DOHH2 (cell line): ENCODE results near the gene MS4A6A.
"Not testable (repeated sequence)": the region's sequence is repeated elsewhere in the genome, so short reads cannot be mapped to it uniquely, and the experiment has no call there.

Experiments used
- H3F3A ChIP-seq: fragments of 200-600 bp; sonication (generic), shearing (Covaris generic); 2 replicates; pipeline ENCODE4 v1.6.0; 2016; ENCODE audit warnings: antibody characterized with exemption, mild to moderate bottlenecking; ENCODE audit not compliant: control insufficient read depth, insufficient read depth
- H3K27ac ChIP-seq: fragments of 200-600 bp; sonication (generic); 2 replicates; pipeline ENCODE4 v1.5.1; 2014; ENCODE audit warnings: low read depth, mild to moderate bottlenecking, low read length, moderate library complexity
- H3K27me3 ChIP-seq: fragments of 200-600 bp; sonication (generic); 2 replicates; pipeline ENCODE4 v1.6.1; 2014; ENCODE audit warnings: mild to moderate bottlenecking, low read length, mixed read lengths; ENCODE audit not compliant: control insufficient read depth
- H3K36me3 ChIP-seq: fragments of 200-600 bp; sonication (generic); 2 replicates; pipeline ENCODE4 v1.6.1; 2014; ENCODE audit warnings: mild to moderate bottlenecking, low read length, moderate library complexity, mixed read lengths; ENCODE audit not compliant: control insufficient read depth
- H3K4me1 ChIP-seq: fragments of 200-600 bp; sonication (generic); 2 replicates; pipeline ENCODE4 v1.6.1; 2014; ENCODE audit warnings: mild to moderate bottlenecking, low read length, mixed read lengths; ENCODE audit not compliant: control insufficient read depth
- H3K4me2 ChIP-seq: fragments of 200-600 bp; sonication (generic); 2 replicates; pipeline ENCODE4 v1.6.0; 2014; ENCODE audit warnings: mild to moderate bottlenecking, low read length, moderate library complexity
- H3K4me3 ChIP-seq: fragments of 200-600 bp; sonication (generic); 2 replicates; pipeline ENCODE4 v1.5.1; 2014; ENCODE audit warnings: mild to moderate bottlenecking, low read length, mixed read lengths
- H3K79me2 ChIP-seq: fragments of 200-600 bp; sonication (generic); 2 replicates; pipeline ENCODE4 v1.6.1; 2014; ENCODE audit warnings: mild to moderate bottlenecking, low read length, mixed read lengths; ENCODE audit not compliant: control insufficient read depth
- H3K9me2 ChIP-seq: fragments of 200-600 bp; sonication (generic); replicated peaks from 2 replicates; pipeline ENCODE4 v1.6.1; 2014; ENCODE audit warnings: mild to moderate bottlenecking, low read length, mixed read lengths; ENCODE audit not compliant: control insufficient read depth
- H3K9me3 ChIP-seq: fragments of 200-600 bp; sonication (generic); 2 replicates; pipeline ENCODE4 v1.6.1; 2014; ENCODE audit warnings: antibody characterized with exemption, low read length, mixed read lengths; ENCODE audit not compliant: control insufficient read depth, insufficient read depth
- H4K20me1 ChIP-seq: fragments of 200-600 bp; sonication (generic); 2 replicates; pipeline ENCODE4 v1.6.0; 2014; ENCODE audit warnings: low read depth, mild to moderate bottlenecking, antibody characterized with exemption, low read length, moderate library complexity; ENCODE audit not compliant: control insufficient read depth, insufficient read depth
- CTCF ChIP-seq: fragments of 200-600 bp; sonication (generic); IDR thresholded peaks from one replicate; pipeline ENCODE4 v1.5.1; 2014; ENCODE audit warnings: antibody characterized with exemption, mild to moderate bottlenecking, low read depth, low read length; ENCODE audit not compliant: poor library complexity, severe bottlenecking
- EZH2phosphoT487 ChIP-seq: fragments of 200-600 bp; sonication (generic); IDR thresholded peaks from 2 replicates; pipeline ENCODE4 v1.6.1; 2017; ENCODE audit warnings: borderline replicate concordance, mild to moderate bottlenecking, antibody characterized with exemption, low read length, moderate library complexity, mixed read lengths

MS4A6A gene

DNA sequence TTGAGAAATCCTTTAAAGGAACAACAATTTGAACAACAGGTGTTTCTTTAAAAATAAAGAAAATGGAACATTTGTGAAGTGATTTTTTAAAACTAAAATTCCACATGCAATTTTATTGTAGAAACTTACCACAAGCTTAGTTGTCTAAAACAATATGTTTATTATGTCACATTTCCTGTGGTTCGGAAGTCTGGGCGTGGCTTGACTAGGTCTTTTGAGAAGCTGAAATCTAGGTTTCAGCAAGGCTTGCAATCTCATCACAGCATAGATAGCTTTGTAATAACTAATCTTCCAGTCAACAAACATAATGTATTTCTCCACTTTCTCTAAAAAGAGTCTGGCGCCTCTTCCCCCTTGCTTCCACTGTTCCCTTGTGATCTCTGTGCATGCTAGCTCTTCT is 27.0 kb downstream of the MS4A6A start:
- no peak overlapping the region for H3K4me2 ChIP-seq
- H3K4me3 ChIP-seq, result no peak overlapping the region
- no peaks in the 10 kb centered on the region for H3K36me3 ChIP-seq
- no peaks in the 10 kb centered on the region for H3F3A ChIP-seq
- no peaks in the 10 kb centered on the region for H3K9me3 ChIP-seq
- no peak overlapping the region for H3K27ac ChIP-seq
- no peaks in the 10 kb centered on the region for H3K9me2 ChIP-seq
- no peaks in the 10 kb centered on the region for H3K27me3 ChIP-seq
- H3K79me2 ChIP-seq, result no peaks in the 10 kb centered on the region
- TF ChIP-seq EZH2phosphoT487, result no peak
- no peak for TF ChIP-seq CTCF
- H4K20me1 ChIP-seq, result no peaks in the 10 kb centered on the region
- no peaks in the 10 kb centered on the region for H3K4me1 ChIP-seq

- H4K20me1 ChIP-seq, H3K4me1 ChIP-seq, H3F3A ChIP-seq, H3K4me3 ChIP-seq, H3K9me3 ChIP-seq, H3K27ac ChIP-seq, H3K79me2 ChIP-seq, H3K4me2 ChIP-seq, H3K9me2 ChIP-seq, H3K36me3 ChIP-seq, H3K27me3 ChIP-seq: not testable (repeated sequence)
Measured at GRCh38 chr11:60152727-60153126, 30.2 kb downstream of the MS4A6A start.

DNA sequence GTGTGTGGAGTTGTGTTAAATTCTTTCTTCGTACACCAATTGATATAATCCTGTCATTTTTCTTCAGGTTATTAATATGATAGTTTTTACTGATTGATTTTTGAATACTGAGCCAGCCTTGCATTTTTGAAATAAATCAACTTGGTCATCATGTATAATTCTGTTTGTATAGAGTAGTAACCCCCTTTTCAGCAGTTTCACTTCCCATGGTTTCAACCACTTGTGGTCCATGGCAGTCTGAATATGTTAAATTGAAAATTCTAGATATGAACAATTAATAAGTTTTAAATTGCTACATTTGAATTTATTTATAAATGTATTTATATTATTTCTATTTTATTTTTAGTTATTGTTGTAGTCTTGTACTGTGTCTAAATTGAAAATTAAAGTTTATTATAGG is 32.6 kb downstream of the MS4A6A start:
- H3F3A ChIP-seq, result no peaks in the 10 kb centered on the region
- H3K79me2 ChIP-seq, result no peaks in the 10 kb centered on the region
- no peak for TF ChIP-seq EZH2phosphoT487
- no peak for TF ChIP-seq CTCF
- H3K4me3 ChIP-seq, result no peak overlapping the region
- H3K9me3 ChIP-seq, result no peaks in the 10 kb centered on the region
- no peak overlapping the region for H3K27ac ChIP-seq
- H3K4me2 ChIP-seq, result no peak overlapping the region
- no peaks in the 10 kb centered on the region for H4K20me1 ChIP-seq
- H3K27me3 ChIP-seq, result no peaks in the 10 kb centered on the region
- H3K4me1 ChIP-seq, result no peaks in the 10 kb centered on the region
- no peaks in the 10 kb centered on the region for H3K36me3 ChIP-seq
- no peaks in the 10 kb centered on the region for H3K9me2 ChIP-seq

DNA sequence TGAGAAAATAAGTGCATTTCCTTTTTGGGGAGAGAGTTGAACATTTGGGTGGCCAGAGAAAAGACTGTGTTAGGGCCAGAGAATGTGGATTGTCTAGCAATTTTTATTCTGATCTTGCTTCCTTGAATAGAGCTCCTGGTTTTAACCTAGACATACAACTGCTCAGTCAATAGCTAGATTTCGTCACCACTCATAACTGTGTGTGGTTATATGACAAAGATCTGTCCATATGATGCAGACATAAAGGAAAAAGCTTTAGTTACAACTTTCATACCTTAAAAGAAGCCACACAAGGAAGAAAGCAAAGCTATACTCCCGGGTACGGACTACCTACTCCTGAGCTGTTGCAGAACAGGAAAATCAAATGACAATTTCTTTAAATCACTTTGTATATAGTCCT is 37.2 kb downstream of the MS4A6A start:
- H3K9me3 ChIP-seq, result no peaks in the 10 kb centered on the region
- no peaks in the 10 kb centered on the region for H3K4me1 ChIP-seq
- no peaks in the 10 kb centered on the region for H4K20me1 ChIP-seq

More for the DNA sequence above, 37.2 kb downstream of the MS4A6A start:
- no peaks in the 10 kb centered on the region for H3K79me2 ChIP-seq
- H3F3A ChIP-seq, result no peaks in the 10 kb centered on the region
- H3K27ac ChIP-seq, result no peak overlapping the region
- H3K36me3 ChIP-seq, result no peaks in the 10 kb centered on the region
- no peak overlapping the region for H3K4me3 ChIP-seq
- H3K27me3 ChIP-seq, result peaks cover 3% of the 10 kb centered on the region; the same call in 1 of the 2 replicates
- no peaks in the 10 kb centered on the region for H3K9me2 ChIP-seq
- no peak for TF ChIP-seq CTCF
- H3K4me2 ChIP-seq, result no peak overlapping the region
